ENCODE measurements around the gene KRTAP19-8.

- no peak for TF ChIP-seq CTCF (IDR thresholded peaks at IDR 0.05)
- TF ChIP-seq POLR2A (IDR thresholded peaks at IDR 0.05), result no peak
Measured at GRCh38 chr21:30990514-30991262, 47.6 kb downstream of the KRTAP19-8 start.

All from Peyer's patch (tissue), 4 donors.